ENCODE data around the gene PRKAG1.

PRKAG1 gene

DNA sequence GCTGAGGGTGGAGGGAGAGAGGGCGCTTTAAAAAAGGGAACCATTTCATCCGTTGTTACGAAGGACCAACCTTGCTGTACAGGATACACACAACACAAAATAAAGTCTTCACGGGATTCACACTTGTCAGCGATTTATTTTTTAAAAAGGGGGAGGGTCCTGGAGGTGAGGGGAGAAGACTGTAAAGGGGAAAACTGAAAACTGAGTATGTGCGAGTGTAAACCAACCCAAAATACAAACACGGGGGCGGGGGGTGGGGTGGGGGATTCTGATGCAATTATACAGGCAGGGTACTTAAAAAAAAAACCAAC lies 499 bp upstream of the PRKAG1 start:
- intact Hi-C loops (cut with DNase I): no loop called here

GRCh38 chr12:49017891-49018260 lies 700 bp downstream of the PRKAG1 start:
- DNase-seq: peak in 3 of 10 donors; percentile 17 to 79 (median 74)
- intact Hi-C loops (cut with DNase I): no loop called here

More for the DNA sequence above, 499 bp upstream of the PRKAG1 start:
- DNase-seq: peak in 1 of 10 donors; percentile 11

DNA sequence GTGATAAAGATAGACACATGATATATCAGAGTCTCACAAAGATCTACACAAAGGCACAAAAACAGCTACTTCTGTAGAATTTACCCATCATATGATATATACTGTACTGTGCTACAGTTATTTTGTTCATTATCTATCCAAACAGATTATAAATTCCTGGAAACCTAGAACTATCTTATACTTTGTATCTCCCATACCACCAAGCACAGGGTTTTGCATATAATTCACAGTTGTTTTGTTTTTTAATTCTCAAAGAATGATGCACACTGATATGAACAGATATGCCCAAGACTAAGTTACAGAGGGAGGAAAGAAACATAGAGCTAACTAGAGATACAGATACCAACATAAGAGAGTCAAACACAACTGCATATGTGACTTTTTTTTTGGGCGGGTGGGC lies 3.4 kb downstream of the PRKAG1 start:
- no peak for DNase-seq
- intact Hi-C loops (cut with DNase I): no loop called here

- peak in 1 of 10 donors; percentile 15 for DNase-seq
- intact Hi-C loops (cut with DNase I): no loop called here
Observed at GRCh38 chr12:49014547-49014946, 4.0 kb downstream of the PRKAG1 start.

- DNase-seq: no peak
Observed at GRCh38 chr12:49013428-49013827, 5.1 kb downstream of the PRKAG1 start.

DNA sequence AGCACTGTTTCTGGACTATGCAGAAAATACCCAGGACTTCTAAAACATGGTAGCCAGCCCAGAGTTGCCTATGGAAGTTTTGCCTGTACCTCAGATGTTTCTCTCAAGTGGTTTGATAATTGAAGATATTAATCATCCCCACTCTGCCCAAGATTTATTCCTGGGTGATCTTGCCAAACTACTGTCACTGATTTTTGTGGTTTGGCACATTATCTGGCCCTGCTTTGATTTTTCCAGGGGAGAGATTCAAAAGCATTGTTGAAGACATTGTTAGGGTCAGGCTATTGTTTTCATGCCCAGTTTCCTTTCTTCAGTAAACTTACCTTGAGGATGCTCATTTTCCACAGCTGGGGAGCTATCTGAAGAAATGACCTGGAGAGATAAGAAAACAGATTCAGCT lies 5.8 kb downstream of the PRKAG1 start:
- no peak for DNase-seq
- intact Hi-C loops (cut with DNase I): no loop called here

More at GRCh38 chr12:49013428-49013827, 5.1 kb downstream of the PRKAG1 start:
- intact Hi-C loops (cut with DNase I): no loop called here

DNA sequence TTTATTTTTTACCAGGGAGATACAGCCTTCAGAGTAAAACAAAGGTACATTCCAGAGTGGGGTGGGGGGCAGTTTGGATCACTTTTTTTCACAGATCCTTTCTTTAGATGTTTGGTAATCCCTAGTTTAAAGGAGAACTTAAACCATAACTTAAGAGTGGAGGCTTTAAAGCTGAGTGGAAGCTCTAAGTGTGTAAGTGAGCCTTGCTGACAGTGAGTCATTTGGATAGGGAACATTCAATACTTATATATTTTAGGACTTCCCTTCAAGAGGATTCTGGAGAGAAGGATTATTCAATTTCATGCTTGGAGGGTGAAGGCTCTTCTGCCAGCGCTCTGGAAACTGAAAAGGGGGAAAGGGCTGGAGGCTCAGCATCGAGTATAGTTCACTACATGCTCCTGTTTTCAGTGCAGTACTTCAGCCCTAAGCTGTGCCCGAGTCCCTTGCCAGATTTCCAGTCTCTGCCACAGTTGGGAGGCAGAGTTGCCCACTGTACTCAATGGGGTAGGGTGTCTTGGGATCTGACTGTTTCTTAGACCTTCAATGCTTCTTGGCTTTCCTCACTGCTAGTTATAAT lies 8.4 kb downstream of the PRKAG1 start:
- intact Hi-C loops (cut with DNase I): no loop called here

GRCh38 chr12:49008943-49009342 lies 9.6 kb downstream of the PRKAG1 start:
- intact Hi-C loops (cut with DNase I): no loop called here

More for the DNA sequence above, 8.4 kb downstream of the PRKAG1 start:
- DNase-seq: peak in 1 of 10 donors; percentile 44

GRCh38 chr12:49000346-49000745 lies 18.2 kb downstream of the PRKAG1 start:
- intact Hi-C loops (cut with DNase I): no loop called here
- DNase-seq: peak in 6 of 10 donors; percentile 53 to 95 (median 86)

More at GRCh38 chr12:49008943-49009342, 9.6 kb downstream of the PRKAG1 start:
- no peak for DNase-seq

GRCh38 chr12:48999371-49000131 lies 19.0 kb downstream of the PRKAG1 start, which contains the start of gene DDN:
TSS of gene DDN (minus strand) at chr12:48999375. CDS start at chr12:48999287, 88 bp downstream.
- intact Hi-C loops (cut with DNase I): no loop called here
- peak in 8 of 10 donors; percentile 54 to 96 (median 76) for DNase-seq

DNA sequence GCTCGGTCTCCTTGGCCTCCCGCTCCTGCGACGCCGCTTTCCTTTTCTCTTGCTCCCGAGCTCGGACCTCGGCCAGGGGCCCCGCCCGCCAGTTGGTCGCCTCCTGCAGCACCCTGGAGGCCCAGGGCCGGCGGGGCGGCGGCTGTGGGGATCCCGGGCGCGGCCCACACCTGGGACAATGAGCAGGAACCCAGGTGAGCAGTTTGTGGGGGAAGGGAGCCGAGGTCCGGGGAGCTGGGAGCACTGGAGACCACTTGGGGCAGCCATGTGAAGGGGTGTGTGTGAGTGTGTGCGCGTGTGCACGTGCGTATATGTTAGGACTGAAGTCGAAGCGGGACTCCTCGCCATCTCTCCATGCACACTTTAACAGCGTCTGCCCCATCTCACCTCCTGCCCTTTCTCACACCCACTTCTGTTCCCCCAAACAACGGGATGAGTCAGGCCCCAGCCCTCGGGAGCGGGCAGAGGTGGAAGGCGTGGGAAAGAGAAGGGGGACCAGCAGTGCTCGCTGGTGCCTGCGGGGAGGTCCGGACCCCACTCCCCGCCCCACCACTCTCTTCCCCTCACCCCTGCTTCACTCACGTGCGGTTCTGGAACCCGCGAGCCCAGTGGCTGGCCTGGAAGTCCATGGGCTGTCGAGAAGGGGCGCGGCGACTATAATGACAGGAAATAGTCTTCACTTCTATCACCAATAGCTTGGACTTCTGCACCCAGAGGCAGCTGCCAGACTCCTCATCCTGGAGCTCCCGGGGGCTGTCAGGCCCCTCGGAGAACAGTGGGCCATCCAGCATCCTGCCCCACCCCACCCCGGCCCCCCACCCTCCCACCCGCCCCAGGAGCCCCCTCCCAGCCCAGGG lies 19.9 kb downstream of the PRKAG1 start:
- intact Hi-C loops (cut with DNase I): no loop called here
- DNase-seq: peak in 2 of 10 donors; percentile 86 to 89

- peak in 2 of 10 donors; percentile 78 to 83 for DNase-seq
- intact Hi-C loops (cut with DNase I): no loop called here
Observed at GRCh38 chr12:48997719-48998496, 20.7 kb downstream of the PRKAG1 start.

DNA sequence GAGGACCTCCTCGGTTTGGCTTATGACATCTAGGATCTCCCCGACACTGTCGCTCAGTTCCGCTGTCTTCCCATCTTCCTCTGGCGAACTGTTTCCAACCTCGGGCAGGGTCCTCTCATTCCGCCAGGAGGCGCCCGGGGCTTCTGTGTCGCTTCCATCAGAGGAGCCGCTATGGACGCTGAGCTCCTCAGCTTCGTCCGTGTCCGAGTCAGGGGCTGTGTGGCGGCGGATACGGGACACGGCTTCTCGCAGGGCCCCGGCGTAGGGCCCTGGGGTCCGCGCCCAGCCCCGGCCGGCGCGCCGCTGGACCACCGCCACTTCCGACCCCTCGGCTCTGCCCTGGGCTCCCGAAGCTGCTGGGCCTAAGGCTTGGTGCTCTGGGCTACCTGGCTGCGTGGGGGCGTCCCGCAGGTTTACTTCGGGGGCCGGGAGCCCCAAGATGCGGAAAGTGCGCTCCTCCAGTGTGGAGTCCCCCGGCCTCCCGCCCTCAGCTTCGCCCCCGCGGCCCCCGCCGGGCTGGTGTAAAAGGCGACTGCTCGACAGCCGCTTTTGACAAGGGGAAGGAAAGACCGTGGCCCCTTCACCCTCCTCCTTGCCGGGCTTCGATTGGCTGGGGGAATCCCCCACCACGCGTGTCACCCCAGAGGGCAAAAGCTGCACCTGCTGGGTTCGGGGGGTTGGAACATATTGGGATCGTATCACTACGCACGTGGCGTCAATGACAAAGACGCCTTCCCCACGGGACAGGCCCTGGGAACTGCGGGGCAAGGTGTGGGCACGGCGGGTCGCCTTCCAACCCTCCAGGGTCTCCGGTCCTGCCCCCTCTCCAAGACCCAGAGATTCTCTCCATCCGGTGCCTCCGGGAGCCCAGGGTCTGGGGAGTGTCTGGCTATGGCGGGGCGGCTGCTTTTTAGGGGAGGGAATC lies 21.5 kb downstream of the PRKAG1 start:
- DNase-seq: peak; percentile 63 to 97 (median 83)
- intact Hi-C loops (cut with DNase I): no loop called here

DNA sequence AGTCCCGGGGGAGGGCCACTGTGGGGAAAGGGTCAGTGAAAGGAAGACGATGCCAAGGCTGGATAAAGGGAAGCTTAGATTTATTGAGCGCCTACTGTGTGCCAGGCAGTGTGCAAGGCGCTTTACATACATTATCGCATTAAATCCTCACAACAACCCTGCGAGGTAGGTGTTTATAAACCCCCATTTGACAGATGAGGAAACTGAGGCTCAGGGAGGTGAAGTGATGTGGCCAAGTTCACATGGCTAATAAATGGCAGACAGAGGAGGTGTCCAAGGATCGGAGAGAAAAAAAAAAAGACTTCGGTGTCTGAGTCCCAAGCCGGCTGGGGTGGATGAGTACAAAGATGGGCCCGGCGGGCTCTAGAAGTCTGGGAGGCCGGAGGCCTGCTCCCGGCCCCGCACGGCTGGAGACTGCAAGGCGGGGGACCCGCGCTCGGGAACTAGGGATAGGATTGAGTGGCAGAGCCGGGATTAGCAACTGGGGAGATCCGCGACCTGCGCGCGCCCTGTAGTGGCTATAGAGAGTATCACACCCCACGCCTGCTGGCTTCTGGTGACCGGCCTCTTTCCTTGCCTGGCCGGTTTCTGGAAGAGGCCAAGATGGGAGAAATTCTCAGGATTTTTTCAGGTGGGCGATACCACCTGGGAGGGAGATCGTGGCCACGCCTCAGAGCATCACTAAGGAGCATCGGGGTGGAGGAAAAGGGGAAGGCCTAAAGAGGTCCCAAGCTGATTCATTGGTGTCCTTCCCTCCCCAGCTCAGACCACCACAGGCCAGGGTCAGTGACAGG lies 23.3 kb downstream of the PRKAG1 start:
- peak; percentile 67 to 97 (median 82) for DNase-seq
- intact Hi-C loops (cut with DNase I): no loop called here

DNA sequence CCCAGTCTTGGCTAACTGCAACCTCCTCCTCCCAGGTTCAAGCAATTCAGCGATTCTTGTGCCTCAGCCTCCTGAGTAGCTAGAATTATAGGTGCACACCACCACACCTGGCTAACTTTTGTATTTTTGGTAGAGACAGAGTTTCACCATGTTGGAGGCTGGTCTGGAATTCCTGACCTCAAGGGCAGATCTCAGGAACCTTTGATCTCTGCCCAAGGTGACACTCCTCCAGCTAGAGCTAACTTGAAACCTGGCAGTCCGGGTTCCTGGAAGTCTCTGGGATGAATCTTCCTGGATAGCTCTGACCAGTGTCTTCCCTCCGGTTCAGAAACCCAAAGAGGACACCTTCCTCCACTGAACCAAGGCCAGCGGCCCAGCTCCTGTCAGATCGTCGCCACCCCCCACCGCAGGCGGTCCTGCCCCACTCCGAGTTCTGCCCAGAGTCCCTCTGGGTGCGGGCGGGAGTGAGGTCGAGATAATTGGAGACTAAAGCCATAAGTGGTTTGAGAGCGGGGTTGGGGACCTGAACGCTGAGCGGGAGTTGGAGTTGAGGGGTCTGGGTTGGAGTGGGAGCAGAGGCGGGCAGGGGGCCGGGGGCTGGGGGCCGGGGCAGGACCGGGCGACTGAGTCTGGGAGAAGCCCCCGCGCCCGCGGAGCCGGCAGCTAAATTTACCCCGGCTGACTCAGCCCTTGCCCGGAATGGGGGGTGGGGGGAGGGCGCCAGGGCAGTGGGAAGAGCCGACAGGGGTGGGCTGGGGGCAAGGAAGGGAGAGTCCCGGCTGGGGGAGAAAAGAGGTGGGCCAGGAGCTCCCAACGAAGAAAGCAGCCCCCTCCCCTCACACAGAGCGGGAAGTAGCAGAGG lies 24.1 kb downstream of the PRKAG1 start:
- DNase-seq: peak in 1 of 10 donors; percentile 67
- intact Hi-C loops (cut with DNase I): no loop called here

- intact Hi-C loops (cut with DNase I): no loop called here
- no peak for DNase-seq
Observed at GRCh38 chr12:48993787-48994186, 24.8 kb downstream of the PRKAG1 start.

- peak in 1 of 10 donors; percentile 10 for DNase-seq
- intact Hi-C loops (cut with DNase I): no loop called here
Observed at GRCh38 chr12:48991247-48992050, 27.1 kb downstream of the PRKAG1 start.

Measured in posterior cingulate gyrus (tissue), 11 donors.